PC-3 (cell line): ENCODE results near the gene FASTK. TPM values are rescaled to one million over a fixed set of nuclear protein-coding genes. Genes with fewer than 3 reads are reported as not detected.

ENCODE experiments used
- ATAC-seq: fragments of 200-7000 bp; cut with Tn5 transposase; 2 replicates; pipeline ENCODE4 v1.9.1; 2020; ENCODE audit warnings: mild to moderate bottlenecking, moderate library complexity
- BruUV-seq: library from RNA; stranded (reverse); fragments of 400-500 nt; replicated peaks from 2 replicates; lab custom pipeline; 2021; lab: Mats Ljungman, UMichigan
- CTCF ChIA-PET: fragments of 300-600 bp; sonication (Branson Sonifier 250); formaldehyde crosslinking; loops from one replicate; lab custom pipeline; 2022; ENCODE audit warnings: antibody characterized with exemption; lab: Charles Lee
- POLR2A ChIA-PET: fragments of 300-600 bp; sonication (Branson Sonifier 250); formaldehyde crosslinking; loops from one replicate; lab custom pipeline; 2022; ENCODE audit warnings: antibody characterized with exemption; ENCODE audit not compliant: unreplicated experiment; lab: Charles Lee
- DNase-seq: peaks from one replicate; pipeline ENCODE4 v3.0.0-alpha.2; 2015
- H2AFZ ChIP-seq: fragments of 300-600 bp; sonication (generic); 2 replicates; pipeline ENCODE4 v1.6.0; 2016; ENCODE audit warnings: antibody characterized with exemption, low read length
- H3F3A ChIP-seq: fragments of 300-600 bp; sonication (generic); one replicate; pipeline ENCODE4 v1.6.0; 2017; ENCODE audit warnings: antibody characterized with exemption, low read length, control low read depth, mild to moderate bottlenecking; ENCODE audit not compliant: unreplicated experiment
- H3K27ac ChIP-seq: fragments of 300-600 bp; sonication (generic); 2 replicates; pipeline ENCODE4 v1.5.1; 2016; ENCODE audit warnings: mild to moderate bottlenecking, low read length
- H3K27me3 ChIP-seq: fragments of 300-600 bp; sonication (generic); 2 replicates; pipeline ENCODE4 v1.6.1; 2016; ENCODE audit warnings: low read length, mixed read lengths
- H3K36me3 ChIP-seq: fragments of 300-600 bp; sonication (generic); 2 replicates; pipeline ENCODE4 v1.6.1; 2016; ENCODE audit warnings: low read depth, mixed run types, low read length, mixed read lengths
- H3K4me1 ChIP-seq: fragments of 300-600 bp; sonication (generic); 2 replicates; pipeline ENCODE4 v1.5.1; 2016; ENCODE audit warnings: low read length; ENCODE audit not compliant: insufficient read depth
- H3K4me2 ChIP-seq: fragments of 300-600 bp; sonication (generic); 2 replicates; pipeline ENCODE4 v1.6.0; 2016; ENCODE audit warnings: low read length
- H3K4me3 ChIP-seq: fragments of 300-600 bp; sonication (generic); 2 replicates; pipeline ENCODE4 v1.5.1; 2016; ENCODE audit warnings: mild to moderate bottlenecking, low read length, mixed read lengths
- H3K79me2 ChIP-seq: fragments of 300-600 bp; sonication (generic); 2 replicates; pipeline ENCODE4 v1.6.1; 2017; ENCODE audit warnings: low read length, mixed read lengths
- H3K9ac ChIP-seq: fragments of 300-600 bp; sonication (generic); 2 replicates; pipeline ENCODE4 v1.6.0; 2016; ENCODE audit warnings: mild to moderate bottlenecking, low read length
- H3K9me2 ChIP-seq: fragments of 300-600 bp; sonication (generic); replicated peaks from 2 replicates; pipeline ENCODE4 v1.6.1; 2016; ENCODE audit warnings: mixed run types, low read length, mixed read lengths
- H3K9me3 ChIP-seq: fragments of 300-600 bp; sonication (generic); 2 replicates; pipeline ENCODE4 v1.6.1; 2016; ENCODE audit warnings: low read length, mixed read lengths
- H4K20me1 ChIP-seq: fragments of 300-600 bp; sonication (generic); 2 replicates; pipeline ENCODE4 v1.6.1; 2016; ENCODE audit warnings: low read length, mixed read lengths
- EZH2 ChIP-seq: fragments of 300-600 bp; sonication (generic); IDR thresholded peaks from one replicate; pipeline ENCODE4 v1.6.1; 2017; ENCODE audit warnings: antibody characterized with exemption, mild to moderate bottlenecking, low read length; ENCODE audit not compliant: unreplicated experiment
- EZH2phosphoT487 ChIP-seq: fragments of 300-600 bp; sonication (generic); IDR thresholded peaks from 2 replicates; pipeline ENCODE4 v1.6.1; 2018; ENCODE audit warnings: mild to moderate bottlenecking, antibody characterized with exemption, low read length, borderline replicate concordance
- intact Hi-C: fragments of 100-400 bp; cut with micrococcal nuclease; formaldehyde crosslinking; loops from 2 replicates; pipeline ENCODE4 v1.9.0; 2023
- total RNA-seq: library from RNA; depleted of rRNA; stranded (reverse); fragments of >200 nt; gene quantifications from 2 replicates; pipeline ENCODE4 v1.2.3, GENCODE V29; 2014
- TF ChIP-seq, protein P1 (sequence below): fragments of 300-600 bp; sonication (generic); conservative IDR thresholded peaks from 2 replicates; pipeline ENCODE4 v1.5.1; 2017; ENCODE audit warnings: antibody characterized with exemption, low read depth, mild to moderate bottlenecking, low read length

The FASTK gene
- total RNA-seq, 1 experiment from 2014 or later, result 163 TPM

DNA sequence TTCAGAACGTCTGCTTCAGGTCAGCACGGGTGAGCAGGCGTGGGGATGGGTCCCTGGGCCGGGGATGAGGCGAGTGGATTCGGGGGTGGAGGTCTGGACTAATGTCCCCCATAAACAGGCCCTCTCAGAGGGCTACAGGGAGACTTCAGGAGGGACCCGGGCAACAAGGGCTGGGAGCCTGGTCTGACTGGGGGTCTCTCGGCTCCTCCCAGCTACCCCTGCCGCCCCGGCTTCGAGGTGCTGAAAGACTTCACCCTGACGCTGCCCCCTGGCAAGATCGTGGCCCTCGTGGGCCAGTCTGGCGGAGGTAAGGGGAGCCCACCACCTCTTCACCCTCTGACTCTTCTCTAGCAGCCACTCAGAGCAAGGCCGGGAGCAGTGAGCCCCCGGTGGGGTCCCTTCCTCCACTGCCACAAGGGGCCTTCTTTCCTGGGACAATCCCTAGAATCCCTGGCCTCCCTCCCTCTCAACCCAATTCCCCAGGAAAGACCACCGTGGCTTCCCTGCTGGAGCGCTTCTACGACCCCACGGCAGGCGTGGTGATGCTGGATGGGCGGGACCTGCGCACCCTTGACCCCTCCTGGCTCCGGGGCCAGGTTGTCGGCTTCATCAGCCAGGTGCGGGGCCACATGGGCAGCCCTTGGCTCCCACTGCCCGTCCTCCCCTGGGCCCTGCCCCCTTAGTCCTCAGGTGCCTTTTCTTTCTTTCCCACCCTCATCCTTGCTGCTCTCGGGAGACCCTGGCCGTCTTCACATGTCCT lies 39.8 kb downstream of the FASTK start:
- Histone ChIP-seq H3K4me3 (no peak overlapping the region), H4K20me1 (no peaks in the 10 kb centered on the region), H3K36me3 (no peaks in the 10 kb centered on the region; the same call in 1 of the 2 replicates), H3K27ac (no peak overlapping the region), H3F3A (no peaks in the 10 kb centered on the region), H3K9ac (no peak overlapping the region), H3K79me2 (no peaks in the 10 kb centered on the region), H2AFZ (no peak overlapping the region), H3K4me1 (peaks cover 18% of the 10 kb centered on the region), H3K9me2 (no peaks in the 10 kb centered on the region), H3K27me3 (no peaks in the 10 kb centered on the region), H3K9me3 (no peaks in the 10 kb centered on the region), H3K4me2 (no peak overlapping the region)
- intact Hi-C loops, result no loop called here
- no peak for ATAC-seq
- TF ChIP-seq, protein P1, sequence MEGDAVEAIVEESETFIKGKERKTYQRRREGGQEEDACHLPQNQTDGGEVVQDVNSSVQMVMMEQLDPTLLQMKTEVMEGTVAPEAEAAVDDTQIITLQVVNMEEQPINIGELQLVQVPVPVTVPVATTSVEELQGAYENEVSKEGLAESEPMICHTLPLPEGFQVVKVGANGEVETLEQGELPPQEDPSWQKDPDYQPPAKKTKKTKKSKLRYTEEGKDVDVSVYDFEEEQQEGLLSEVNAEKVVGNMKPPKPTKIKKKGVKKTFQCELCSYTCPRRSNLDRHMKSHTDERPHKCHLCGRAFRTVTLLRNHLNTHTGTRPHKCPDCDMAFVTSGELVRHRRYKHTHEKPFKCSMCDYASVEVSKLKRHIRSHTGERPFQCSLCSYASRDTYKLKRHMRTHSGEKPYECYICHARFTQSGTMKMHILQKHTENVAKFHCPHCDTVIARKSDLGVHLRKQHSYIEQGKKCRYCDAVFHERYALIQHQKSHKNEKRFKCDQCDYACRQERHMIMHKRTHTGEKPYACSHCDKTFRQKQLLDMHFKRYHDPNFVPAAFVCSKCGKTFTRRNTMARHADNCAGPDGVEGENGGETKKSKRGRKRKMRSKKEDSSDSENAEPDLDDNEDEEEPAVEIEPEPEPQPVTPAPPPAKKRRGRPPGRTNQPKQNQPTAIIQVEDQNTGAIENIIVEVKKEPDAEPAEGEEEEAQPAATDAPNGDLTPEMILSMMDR, result no peak
- TF ChIP-seq EZH2 (no peak), EZH2phosphoT487 (no peak)
- no peak for DNase-seq
- no TSS peak for BruUV-seq
- ChIA-PET POLR2A (no interaction called here), CTCF (no interaction called here)

DNA sequence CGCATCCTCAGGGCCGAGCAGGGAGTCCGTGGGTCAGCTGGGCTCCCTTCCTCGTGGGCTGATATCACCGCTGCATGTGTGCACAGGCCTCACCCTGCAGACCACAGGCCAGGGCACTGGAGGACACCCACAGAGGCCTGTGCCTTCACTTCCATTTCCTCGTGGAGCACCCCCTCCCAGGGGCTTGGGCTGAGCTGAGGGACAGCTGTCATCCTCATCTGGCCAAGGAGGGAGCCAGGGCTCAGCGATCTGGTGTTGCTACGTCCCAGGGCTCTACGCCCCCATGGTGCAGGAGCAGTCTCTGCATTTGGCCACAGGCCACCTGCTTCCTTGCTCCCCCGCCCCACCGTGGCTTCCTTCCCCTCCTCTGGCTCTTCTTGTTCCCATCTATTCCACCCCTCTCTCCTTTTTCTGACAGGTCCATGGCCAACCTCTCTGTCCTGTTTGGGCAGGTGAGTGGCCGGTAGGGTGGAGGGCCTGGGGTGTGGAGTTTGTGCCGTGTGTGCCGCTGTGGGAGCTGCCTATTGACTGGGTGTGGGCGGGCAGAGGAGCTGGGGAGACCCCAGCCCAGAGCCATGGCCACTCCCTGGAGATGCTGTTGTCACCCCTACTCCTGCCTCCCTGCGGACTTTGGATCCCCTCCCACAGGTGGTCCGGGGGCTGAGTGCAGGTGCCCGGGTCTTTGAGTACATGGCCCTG lies 40.6 kb downstream of the FASTK start:
- no peaks in the 10 kb centered on the region for H3K9me2 ChIP-seq
- no peak overlapping the region for H3K4me3 ChIP-seq
- no peaks in the 10 kb centered on the region for H3F3A ChIP-seq
- H3K27me3 ChIP-seq, result no peaks in the 10 kb centered on the region
- CTCF ChIA-PET, result no interaction called here
- no peak overlapping the region for H3K4me2 ChIP-seq
- POLR2A ChIA-PET, result no interaction called here
- no peaks in the 10 kb centered on the region for H3K9me3 ChIP-seq
- intact Hi-C loops, result no loop called here
- TF ChIP-seq EZH2phosphoT487 (no peak), EZH2 (no peak)
- no TSS peak for BruUV-seq
- H4K20me1 ChIP-seq, result no peaks in the 10 kb centered on the region
- no peak for DNase-seq
- peaks cover 18% of the 10 kb centered on the region for H3K4me1 ChIP-seq
- H3K36me3 ChIP-seq, result no peaks in the 10 kb centered on the region; the same call in 1 of the 2 replicates
- no peak overlapping the region for H2AFZ ChIP-seq
- ATAC-seq, result no peak
- H3K79me2 ChIP-seq, result no peaks in the 10 kb centered on the region
- no peak overlapping the region for H3K9ac ChIP-seq
- H3K27ac ChIP-seq, result peak overlapping the region; percentile 5

DNA sequence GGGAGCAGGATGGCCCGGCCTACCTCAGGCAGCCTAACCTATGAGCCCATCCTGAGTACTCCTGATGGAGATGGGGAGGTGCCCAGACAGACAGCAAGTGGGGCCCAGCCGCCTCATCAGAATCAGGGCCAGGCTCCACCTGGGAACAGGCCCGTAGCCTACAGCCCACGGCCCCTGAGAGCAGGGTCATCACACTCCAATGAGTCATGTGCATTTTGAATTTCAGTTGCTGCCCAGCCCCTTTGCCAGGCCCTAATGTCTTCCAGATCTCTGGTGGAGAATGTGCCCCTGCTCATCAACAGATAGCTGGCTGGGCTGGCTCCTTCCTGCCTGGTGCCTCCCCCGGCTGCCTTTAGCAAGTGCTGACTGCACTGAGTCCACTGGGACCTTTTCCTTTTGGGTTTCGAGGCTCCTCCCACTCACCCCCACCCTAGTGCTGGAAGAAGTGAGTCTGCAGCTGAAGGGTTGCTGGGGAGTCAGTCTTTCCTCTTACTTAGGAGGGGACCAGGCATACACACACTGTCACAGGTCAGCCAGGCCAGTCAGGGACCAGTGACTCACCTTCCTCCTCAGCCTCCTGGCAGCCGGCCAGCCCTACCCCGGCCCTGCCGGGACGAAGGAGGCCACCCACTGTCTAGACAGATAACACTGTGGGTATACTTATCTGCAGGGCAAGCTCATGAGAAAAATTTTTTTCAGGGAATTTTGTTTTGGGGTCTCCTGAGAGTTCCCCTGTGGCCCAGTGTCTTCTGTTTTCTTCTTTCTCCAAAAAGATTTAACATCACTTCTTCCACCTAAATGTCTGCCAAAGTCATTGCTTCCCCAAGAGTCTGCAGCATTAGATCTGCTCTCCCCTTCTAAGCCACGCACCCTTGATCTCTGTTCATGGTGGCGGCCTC lies 41.4 kb downstream of the FASTK start:
- peak; percentile 92 for ATAC-seq
- intact Hi-C loops, result no loop called here
- peak; percentile 80 for DNase-seq
- BruUV-seq, result no TSS peak
- no peaks in the 10 kb centered on the region for H3K9me3 ChIP-seq
- CTCF ChIA-PET, result no interaction called here
- no peaks in the 10 kb centered on the region for H3K9me2 ChIP-seq
- H3F3A ChIP-seq, result no peaks in the 10 kb centered on the region
- H3K4me2 ChIP-seq, result peak overlapping the region; percentile 61
- peak overlapping the region; percentile 70 for H3K27ac ChIP-seq
- H3K36me3 ChIP-seq, result no peaks in the 10 kb centered on the region; the same call in 1 of the 2 replicates
- POLR2A ChIA-PET, result no interaction called here
- no peak overlapping the region for H2AFZ ChIP-seq
- no peaks in the 10 kb centered on the region for H3K79me2 ChIP-seq
- H4K20me1 ChIP-seq, result no peaks in the 10 kb centered on the region
- H3K4me1 ChIP-seq, result peaks cover 18% of the 10 kb centered on the region
- no peak for TF ChIP-seq EZH2phosphoT487
- TF ChIP-seq EZH2, result no peak
- H3K9ac ChIP-seq, result peak overlapping the region; percentile 40
- H3K4me3 ChIP-seq, result no peak overlapping the region
- H3K27me3 ChIP-seq, result no peaks in the 10 kb centered on the region
